Stimulated activated CD8-positive, alpha-beta memory T cell treated with anti-CD3 and anti-CD28 coated beads, Interleukin-15, amount 100 ng/mL, for 1 hour (primary cell): ENCODE measurements around the gene DTX4.

Source experiments
- DNase-seq: peaks from one replicate; pipeline ENCODE4 v3.0.0-alpha.2; 2020; ENCODE audit warnings: low read depth

The DTX4 gene

DNA sequence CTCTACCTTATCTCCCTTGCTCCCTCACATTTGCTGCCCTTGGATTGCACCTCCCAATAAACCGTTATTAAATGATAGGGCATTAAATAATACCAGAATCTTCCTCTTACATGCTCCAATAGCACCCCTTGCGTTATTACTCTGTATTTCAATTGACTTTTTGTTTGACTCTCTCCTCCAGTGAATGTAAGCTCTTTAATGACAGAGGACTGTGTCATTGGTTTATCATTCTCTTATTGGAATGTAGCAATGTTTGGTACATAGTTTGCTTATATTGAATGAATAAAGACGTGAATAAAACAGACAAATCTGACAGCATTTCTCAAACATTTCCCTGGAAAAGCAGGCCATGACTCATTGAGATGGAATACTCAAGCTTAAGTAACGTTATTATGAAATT, 49.5 kb downstream of the DTX4 start:
- DNase-seq: no peak

DNA sequence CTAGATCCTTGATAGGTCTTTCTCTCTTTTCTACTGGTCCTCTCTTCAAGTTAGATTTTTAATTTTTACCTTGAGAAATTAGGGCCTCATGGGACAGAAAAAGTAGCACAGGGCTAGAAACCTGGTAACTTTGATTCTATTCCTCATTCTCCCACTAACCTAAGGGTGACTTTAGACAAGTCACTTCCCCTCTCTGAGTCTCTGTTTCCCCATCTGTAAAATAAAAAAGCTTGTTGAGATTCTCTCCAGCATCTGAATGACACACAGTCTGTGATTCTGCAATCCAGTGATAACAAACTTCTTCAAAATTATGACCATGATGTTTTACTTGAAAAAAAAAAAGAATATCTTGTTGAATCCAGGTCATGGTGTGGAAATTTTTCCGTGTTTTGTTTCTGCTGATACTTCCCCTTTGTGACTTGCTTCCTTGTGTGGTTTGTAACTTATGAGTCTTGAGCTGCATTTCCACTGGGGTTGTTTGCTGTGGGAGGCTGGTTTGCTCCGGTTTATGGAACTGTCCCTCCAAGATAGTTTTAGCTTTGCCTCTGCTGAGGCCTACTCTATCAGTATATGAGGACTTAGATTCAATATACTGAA, 50.6 kb downstream of the DTX4 start:
- DNase-seq: no peak

- DNase-seq: no peak
These were observed 51.2 kb downstream of the DTX4 start for GRCh38 chr11:59223177-59223576.

DNA sequence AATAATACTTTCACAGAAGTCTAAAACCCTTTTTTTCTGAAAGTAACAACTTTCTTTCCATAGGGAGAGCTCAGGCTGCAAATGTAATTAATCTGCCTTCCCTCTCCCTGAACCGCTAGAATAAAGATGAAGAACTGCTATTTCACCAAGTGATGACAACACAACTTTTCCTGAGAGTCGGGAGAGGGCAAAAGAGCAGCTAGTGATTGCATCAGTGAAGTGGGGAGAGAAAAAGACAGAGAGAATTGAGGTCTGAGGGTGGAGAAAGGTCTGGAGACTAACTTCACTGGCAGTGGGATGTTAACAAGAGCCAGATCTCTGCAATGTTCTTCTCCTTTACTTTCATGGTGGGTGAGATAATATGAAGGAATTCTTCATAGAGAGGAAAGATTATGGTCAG, 51.7 kb downstream of the DTX4 start:
- no peak for DNase-seq

GRCh38 chr11:59224351-59224928, 52.5 kb downstream of the DTX4 start:
- no peak for DNase-seq

GRCh38 chr11:59225017-59225416, 53.1 kb downstream of the DTX4 start:
- no peak for DNase-seq

DNA sequence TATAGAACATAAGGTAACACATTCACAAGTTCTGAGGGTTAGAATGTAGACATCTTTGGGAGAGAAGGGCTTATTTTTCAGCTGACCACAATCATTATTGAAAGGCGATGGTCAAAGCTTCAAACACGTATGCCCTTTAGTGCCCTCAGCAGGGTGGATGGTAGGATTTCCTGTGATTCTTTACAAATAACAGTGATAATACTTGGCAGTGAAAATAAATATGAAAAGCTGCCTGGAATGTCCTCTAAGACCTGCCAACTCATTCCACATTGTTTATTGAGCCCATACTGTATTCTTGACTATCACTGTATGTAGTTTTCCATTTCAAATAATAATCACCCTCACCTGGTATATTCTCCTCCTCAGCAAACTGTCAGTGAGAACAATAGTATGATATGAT, 54.5 kb downstream of the DTX4 start:
- no peak for DNase-seq

DNA sequence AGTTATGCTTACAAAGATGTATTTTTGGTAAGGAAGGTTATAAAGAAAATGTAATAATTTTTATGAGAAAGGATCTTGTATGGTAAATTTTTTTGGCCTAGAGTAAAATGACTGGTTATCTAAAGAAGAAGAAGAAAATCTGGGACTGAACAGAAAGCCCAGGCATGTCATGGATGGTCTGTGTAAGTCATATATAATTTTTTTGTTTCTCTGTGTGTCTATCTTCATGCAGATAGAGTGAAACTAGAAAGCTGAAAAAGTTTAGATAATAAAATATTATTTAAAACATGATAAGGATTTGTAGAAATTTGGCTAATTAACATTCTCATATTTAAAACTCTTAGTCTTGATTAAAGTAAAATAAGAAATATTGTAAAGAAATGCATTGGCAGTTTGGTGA, 68.4 kb downstream of the DTX4 start:
- no peak for DNase-seq

- DNase-seq: no peak
These were observed 71.7 kb downstream of the DTX4 start for GRCh38 chr11:59243633-59244032.

DNA sequence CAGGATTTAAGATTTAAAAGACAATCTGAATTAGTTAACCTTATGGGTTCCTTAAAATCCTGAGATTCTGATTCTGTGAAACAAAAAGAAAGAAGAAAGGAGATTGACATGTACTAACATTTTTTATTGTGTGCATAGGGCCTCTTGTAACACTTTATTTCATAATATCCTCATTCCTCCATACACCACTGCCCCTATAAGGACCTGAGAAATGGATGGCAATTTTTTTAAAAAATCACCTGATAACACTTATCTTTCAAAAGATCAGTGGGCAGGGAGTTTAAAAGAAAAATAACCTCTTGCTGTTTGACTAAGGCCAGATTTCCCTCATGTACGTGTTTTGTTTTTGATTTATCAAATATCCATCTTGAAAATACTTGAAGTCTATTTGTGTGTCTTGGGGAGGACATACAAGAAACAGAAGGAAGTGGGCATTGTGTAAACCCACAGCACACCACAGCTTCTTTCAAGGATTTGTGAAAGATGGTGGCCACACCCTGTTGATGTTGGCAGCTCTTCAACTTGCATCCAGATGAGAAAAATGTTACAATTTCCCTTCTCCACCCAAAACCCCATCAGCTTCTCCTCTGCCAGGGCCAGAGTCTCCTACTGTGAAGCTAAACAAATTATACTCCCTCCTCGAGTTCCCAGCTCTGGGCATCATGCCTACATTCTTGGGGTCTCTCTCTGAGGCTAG, 75.7 kb downstream of the DTX4 start:
- no peak for DNase-seq

DNA sequence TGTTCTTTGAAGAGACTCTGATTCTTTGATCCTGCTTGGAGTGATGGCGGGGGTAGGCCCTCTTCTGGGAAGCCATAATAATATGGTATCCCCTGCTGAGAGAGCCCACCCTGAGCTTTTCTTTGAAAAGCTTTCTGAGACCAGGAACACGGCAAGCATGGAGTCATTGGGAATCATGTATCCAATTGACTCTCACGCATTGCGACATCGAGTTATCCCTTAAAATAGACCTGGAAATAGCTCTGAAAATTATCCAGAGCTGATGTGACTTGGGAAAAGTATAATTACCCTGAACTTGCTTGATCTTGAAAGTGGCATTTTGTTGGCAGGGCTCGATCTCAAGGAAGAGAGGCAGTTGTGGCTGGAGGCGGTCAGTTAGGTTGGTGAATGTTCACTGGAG, 77.6 kb downstream of the DTX4 start:
- DNase-seq: no peak

DNA sequence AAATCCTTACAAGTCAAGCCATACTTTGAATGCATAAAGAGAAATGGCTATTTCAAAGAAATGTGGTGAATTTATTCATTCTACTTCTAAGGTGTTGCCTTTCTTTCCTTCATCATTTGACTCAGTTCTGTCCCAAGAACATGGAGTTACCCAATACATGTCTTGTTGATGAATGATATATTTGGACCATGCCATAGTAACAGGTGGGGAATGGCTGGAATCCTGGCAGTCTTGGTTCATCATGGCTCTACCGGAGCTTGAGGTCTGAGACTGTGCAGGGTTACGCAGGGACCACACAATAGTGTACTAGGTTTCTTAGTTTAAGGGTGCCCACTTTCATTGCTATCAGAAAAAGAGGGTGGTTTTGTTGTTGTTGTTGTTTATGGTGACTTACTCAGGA, 81.1 kb downstream of the DTX4 start:
- no peak for DNase-seq

DNA sequence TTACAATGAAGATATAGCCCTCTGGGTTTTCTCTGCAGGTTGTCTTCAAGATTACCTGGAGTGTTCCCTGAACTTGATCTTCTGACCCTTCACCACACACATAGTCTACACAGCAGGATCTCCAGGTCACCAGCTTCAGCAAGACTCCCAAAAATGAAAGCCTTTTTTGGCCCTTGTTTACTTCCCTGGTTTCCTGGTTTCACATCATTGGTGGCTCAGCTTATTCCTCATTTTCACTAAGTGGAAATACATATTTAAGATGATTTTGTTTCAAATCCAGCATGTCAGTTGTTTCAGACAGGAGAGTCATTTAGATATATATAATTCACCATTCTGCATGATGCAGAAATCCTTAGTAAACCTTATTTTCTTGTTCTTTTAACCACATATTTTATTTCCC, 82.4 kb downstream of the DTX4 start:
- no peak for DNase-seq

DNA sequence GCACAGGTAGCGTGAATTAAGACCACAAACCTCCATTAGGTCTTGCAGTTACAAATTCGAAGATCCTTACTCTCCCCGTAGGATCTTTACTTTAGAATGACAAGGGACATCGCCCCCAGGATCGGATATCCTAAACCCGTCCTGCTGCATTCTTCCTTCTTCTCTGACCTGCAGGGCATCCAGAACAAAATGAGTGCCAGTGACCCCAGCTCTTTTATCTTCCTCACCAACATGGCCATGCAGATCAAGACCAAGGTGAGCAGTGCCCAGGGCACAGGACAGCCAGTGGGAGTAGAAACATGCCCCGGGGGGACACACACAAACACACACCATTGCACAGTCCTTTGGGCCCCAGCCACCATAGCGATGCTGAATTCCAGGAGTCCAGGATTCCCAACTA, 83.3 kb downstream of the DTX4 start:
- no peak for DNase-seq
